Left ventricle myocardium inferior (tissue), 1 donor: ENCODE measurements around the gene SKI. TPM values are rescaled to one million over a fixed set of nuclear protein-coding genes. Genes with fewer than 3 reads are reported as not detected.
"Not testable (repeated sequence)": the region's sequence is repeated elsewhere in the genome, so short reads cannot be mapped to it uniquely, and the experiment has no call there.

Experiments
- DNase-seq: peaks from one replicate; pipeline ENCODE4 v3.0.0-alpha.2; 2020
- H3K27ac ChIP-seq: fragments of 200-600 bp; replicated peaks from 2 replicates; pipeline ENCODE4 v1.8.0; 2021
- H3K27me3 ChIP-seq: fragments of 200-600 bp; 2 replicates; pipeline ENCODE4 v1.8.0; 2021; ENCODE audit warnings: low read depth
- H3K36me3 ChIP-seq: fragments of 200-600 bp; 2 replicates; pipeline ENCODE4 v1.8.0; 2021
- H3K4me1 ChIP-seq: fragments of 200-600 bp; 2 replicates; pipeline ENCODE4 v1.8.0; 2021
- H3K4me3 ChIP-seq: fragments of 200-600 bp; 2 replicates; pipeline ENCODE4 v1.8.0; 2021; ENCODE audit warnings: mild to moderate bottlenecking, moderate library complexity
- H3K9me3 ChIP-seq: fragments of 200-600 bp; replicated peaks from 2 replicates; pipeline ENCODE4 v1.8.0; 2021
- CTCF ChIP-seq: fragments of 200-600 bp; IDR thresholded peaks from 2 replicates; pipeline ENCODE4 v1.8.0; 2021; ENCODE audit warnings: antibody characterized with exemption, mild to moderate bottlenecking, borderline replicate concordance
- intact Hi-C: fragments of 100-400 bp; cut with micrococcal nuclease; formaldehyde crosslinking; loops from one replicate; pipeline ENCODE4 v1.11.0; 2022
- total RNA-seq: library from RNA; stranded (reverse); fragmentation: NEBNext Ultra II Directional; extraction: Animal tissue kit (Norgen Biotek cat#: 25700); gene quantifications from one replicate; pipeline ENCODE4 v1.2.1, GENCODE V29; 2021
- donor health status: DM: no; HTN: yes; CAD: no; lungs with severe emphysema.

SKI gene
- total RNA-seq, 1 donor from 2014 or later, result 37.9 TPM

DNA sequence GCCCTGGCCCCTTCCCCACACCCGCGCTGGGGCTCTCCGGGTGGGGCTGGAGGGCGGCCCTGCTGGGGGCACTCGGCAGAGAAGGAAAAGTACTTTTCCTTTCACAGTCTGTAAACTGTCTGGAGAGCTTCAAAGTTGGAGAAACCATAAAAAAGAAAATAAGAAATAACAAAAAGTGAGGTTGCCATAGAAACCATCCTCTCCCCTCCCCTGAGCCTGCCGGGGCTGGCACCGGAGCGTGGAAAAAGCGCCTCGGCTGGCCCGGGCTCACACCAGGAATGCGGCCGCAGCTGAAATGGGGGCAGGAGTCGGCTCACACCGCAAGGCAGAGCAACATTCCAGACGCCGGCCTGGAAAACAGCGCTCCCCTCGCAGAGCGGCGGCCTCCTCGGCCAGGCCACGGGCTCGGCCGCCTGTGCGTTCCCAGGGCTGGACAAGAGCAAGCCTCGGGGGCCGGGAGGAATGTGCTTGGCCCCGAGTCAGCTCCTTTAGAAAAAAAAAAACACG, 94.0 kb downstream of the SKI start:
- peak; percentile 75 for DNase-seq

DNA sequence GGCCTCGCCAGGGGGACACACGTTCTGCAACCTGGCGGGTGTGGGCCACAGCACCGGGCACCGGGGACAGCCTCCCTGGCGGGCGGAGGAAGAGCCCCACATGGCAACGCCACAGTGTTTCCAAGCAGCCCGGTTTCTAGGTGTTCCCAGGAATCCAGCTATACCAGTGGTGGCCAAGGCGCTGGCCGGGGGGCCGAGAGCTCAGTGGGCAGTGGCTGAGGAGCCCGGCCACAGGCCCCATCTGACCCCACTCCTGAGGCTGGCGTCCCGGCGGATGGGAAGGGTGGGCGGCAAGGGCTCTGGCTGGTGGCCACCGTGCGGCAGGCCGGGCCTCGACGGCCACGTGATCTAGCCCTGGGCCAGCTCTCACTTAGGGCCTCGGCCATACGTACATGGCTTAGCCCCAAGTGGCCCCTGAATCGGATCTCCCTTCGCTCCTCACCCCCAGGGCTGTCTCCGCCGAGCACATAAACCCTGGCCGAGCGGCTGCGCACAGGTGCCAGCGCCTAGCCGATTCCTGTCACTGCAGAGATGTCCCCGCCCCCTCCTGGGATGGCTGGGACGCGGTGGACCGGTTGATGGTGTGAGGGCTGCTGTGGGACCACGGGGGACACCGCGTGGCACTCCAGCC, 94.6 kb downstream of the SKI start:
- no peaks in the 10 kb centered on the region for H3K36me3 ChIP-seq
- intact Hi-C loops, result no loop called here
- no peak for DNase-seq
- H3K27ac ChIP-seq, result peak overlapping the region; percentile 72
- peak overlapping the region; percentile 26 for H3K4me3 ChIP-seq
- H3K4me1 ChIP-seq, result peaks cover 45% of the 10 kb centered on the region
- peaks cover 13% of the 10 kb centered on the region for H3K27me3 ChIP-seq
- no peak for TF ChIP-seq CTCF
- no peaks in the 10 kb centered on the region for H3K9me3 ChIP-seq

More for the DNA sequence above, 94.0 kb downstream of the SKI start:
- peaks cover 13% of the 10 kb centered on the region for H3K27me3 ChIP-seq
- intact Hi-C loops, result no loop called here
- no peaks in the 10 kb centered on the region for H3K9me3 ChIP-seq
- peak overlapping the region; percentile 26 for H3K4me3 ChIP-seq
- TF ChIP-seq CTCF, result peak; percentile 25
- H3K27ac ChIP-seq, result peak overlapping the region; percentile 72
- peaks cover 50% of the 10 kb centered on the region for H3K4me1 ChIP-seq
- no peaks in the 10 kb centered on the region for H3K36me3 ChIP-seq

DNA sequence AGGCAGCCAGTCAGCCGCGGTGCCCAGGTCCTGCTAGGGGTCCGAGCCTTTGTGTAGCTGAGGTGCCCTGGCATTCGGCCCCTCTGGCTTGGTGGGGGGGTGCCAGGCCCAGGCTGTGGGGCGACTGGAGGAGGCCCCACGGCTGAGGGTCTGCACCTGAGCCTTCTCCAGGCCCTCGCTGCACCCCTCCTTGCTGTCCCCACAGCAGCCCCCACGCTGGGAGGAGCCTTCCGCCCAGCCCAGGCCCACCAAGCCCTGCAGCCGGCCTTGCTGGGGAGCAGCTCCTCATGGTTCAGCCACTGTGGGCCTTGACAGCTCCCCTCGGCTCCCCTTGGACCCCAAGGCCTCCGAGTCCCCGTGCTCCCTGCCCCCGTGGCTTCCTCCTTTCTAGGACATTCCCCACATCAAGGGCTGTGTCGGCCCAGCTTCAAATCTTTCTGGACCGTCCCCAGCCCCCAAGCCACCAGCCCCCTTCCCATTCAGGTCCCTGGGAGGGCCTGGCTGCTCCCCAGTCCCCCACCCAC, 95.4 kb downstream of the SKI start:
- no peak for DNase-seq
- Histone ChIP-seq H3K4me1 (peaks cover 39% of the 10 kb centered on the region), H3K27me3 (peaks cover 13% of the 10 kb centered on the region), H3K36me3 (no peaks in the 10 kb centered on the region), H3K4me3 (no peak overlapping the region), H3K27ac (no peak overlapping the region), H3K9me3 (no peaks in the 10 kb centered on the region)
- intact Hi-C loops, result no loop called here
- TF ChIP-seq CTCF, result no peak

DNA sequence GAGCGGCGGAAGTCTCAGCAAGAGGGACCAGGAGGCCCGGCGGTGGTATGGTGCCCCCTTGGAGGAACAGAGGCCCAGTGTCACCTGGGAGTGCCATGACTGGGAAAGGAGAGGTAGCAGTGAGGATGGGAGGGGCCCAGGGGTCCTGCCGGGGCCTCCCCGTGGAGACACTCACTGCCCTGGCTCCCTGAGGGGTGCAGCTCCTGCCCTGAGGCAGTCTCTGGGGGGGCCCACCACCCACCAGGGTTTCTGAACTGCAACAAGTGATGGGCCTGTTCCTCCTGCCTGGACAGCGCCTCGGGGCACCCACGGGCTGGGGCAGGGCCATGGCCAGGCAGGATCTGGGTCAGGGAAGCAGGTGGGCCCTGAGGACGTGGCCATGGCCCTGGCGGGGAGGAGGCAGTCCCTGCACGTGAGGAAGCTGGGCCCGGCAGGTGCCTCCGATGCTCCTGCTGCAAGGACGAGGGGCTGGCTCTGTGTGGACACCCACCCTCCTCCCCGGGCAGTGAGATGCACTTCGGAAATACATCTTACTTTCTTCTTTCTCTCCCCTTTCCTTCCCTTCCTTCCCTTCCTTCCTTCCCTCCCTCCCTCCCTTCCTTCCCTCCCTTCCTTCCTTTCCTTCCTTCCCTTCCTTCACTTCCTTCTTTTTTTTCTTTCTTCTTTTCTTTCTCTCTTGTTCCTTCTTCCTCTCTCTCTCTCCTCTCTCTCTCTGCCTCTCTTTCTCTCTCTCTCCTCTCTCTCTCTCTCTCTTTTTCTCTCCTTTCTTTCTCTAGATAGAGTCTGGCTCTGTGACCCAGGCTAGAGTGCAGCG, 96.6 kb downstream of the SKI start:
- Histone ChIP-seq H3K4me1 (peaks cover 28% of the 10 kb centered on the region), H3K4me3 (no peak overlapping the region), H3K27me3 (peaks cover 13% of the 10 kb centered on the region), H3K36me3 (no peaks in the 10 kb centered on the region), H3K9me3 (no peaks in the 10 kb centered on the region), H3K27ac (no peak overlapping the region)
- no peak for TF ChIP-seq CTCF
- intact Hi-C loops, result no loop called here
- DNase-seq, result no peak

DNA sequence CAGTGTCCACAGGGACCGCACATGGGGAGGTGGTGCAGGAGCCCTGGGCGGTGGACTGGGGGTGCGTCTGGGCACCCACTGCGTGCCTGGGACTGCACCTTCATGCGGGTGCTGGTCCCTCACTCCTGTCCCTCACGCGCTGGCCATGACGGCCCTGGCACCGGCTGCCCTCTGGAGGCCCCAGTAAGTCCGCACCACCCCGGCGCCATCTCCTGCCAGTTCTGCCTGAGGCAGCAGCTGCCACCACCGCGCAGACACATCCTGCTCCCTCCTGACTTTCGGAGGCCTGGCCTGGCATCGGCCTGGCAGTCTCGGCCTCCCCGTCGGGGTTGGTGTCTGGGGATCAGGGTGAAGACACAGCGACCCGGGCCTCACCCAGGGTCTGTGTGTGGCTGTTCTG, 98.4 kb downstream of the SKI start:
- TF ChIP-seq CTCF, result no peak
- H3K27me3 ChIP-seq, result peaks cover 2% of the 10 kb centered on the region
- intact Hi-C loops, result no loop called here

DNA sequence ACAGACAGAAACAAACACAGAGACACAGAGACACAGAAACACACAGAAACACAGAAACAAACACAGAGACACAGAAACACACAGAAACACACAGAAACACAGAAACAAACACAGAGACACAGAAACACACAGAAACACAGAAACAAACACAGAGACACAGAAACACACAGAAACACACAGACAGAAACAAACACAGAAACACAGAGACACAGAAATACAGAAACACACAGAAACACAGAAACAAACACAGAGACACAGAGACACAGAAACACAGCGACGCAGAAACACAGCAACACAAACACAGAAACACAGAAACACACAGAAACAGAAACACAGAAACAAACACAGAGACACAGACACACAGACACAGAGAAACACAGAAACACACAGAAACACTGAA, 99.0 kb downstream of the SKI start:
- DNase-seq, H3K4me3 ChIP-seq, H3K27ac ChIP-seq, intact Hi-C loops, H3K9me3 ChIP-seq, H3K27me3 ChIP-seq, H3K36me3 ChIP-seq: not testable (repeated sequence)
- peaks cover 19% of the 10 kb centered on the region for H3K4me1 ChIP-seq

More for the DNA sequence above, 98.4 kb downstream of the SKI start:
- DNase-seq, result no peak
- no peaks in the 10 kb centered on the region for H3K36me3 ChIP-seq
- no peak overlapping the region for H3K27ac ChIP-seq
- H3K9me3 ChIP-seq, result no peaks in the 10 kb centered on the region
- no peak overlapping the region for H3K4me3 ChIP-seq
- peaks cover 26% of the 10 kb centered on the region for H3K4me1 ChIP-seq
